Upper lobe of right lung (tissue), 1 donor: ENCODE results near the gene GAD1. TPM values are rescaled to one million over a fixed set of nuclear protein-coding genes. Genes with fewer than 3 reads are reported as not detected.

Experiments used
- ATAC-seq: fragments of 200-7000 bp; cut with Tn5 transposase; one replicate; pipeline ENCODE4 v1.9.1; 2020; ENCODE audit warnings: mild to moderate bottlenecking, moderate library complexity
- DNase-seq: peaks from one replicate; pipeline ENCODE4 v3.0.0-alpha.2; 2020
- H3K27ac ChIP-seq: fragments of 200-600 bp; one replicate; pipeline ENCODE4 v1.8.0; 2022
- H3K27me3 ChIP-seq: fragments of 200-600 bp; one replicate; pipeline ENCODE4 v1.8.0; 2022; ENCODE audit warnings: mild to moderate bottlenecking
- H3K36me3 ChIP-seq: fragments of 200-600 bp; one replicate; pipeline ENCODE4 v1.8.0; 2022
- H3K4me1 ChIP-seq: fragments of 200-600 bp; one replicate; pipeline ENCODE4 v1.8.0; 2022
- H3K4me3 ChIP-seq: fragments of 200-600 bp; one replicate; pipeline ENCODE4 v1.8.0; 2022; ENCODE audit warnings: mild to moderate bottlenecking
- H3K9me3 ChIP-seq: fragments of 200-600 bp; one replicate; pipeline ENCODE4 v1.8.0; 2022
- intact Hi-C: fragments of 100-400 bp; cut with DNase I; formaldehyde crosslinking; loops from one replicate; pipeline ENCODE4 v1.11.0; 2022
- total RNA-seq: library from RNA; stranded (reverse); fragmentation: NEBNext Ultra II Directional; extraction: Animal tissue kit (Norgen Biotek cat#: 25700); gene quantifications from one replicate; pipeline ENCODE4 v1.2.1, GENCODE V29; 2021
- TF ChIP-seq, protein P1 (sequence below): fragments of 200-600 bp; IDR thresholded peaks from one replicate; pipeline ENCODE4 v1.8.0; 2022; ENCODE audit warnings: antibody characterized with exemption
- donor health status: DM: no; HTN: yes; CAD: no; lungs with severe emphysema.

Gene GAD1
- total RNA-seq, 1 donor from 2014 or later = not detected

DNA sequence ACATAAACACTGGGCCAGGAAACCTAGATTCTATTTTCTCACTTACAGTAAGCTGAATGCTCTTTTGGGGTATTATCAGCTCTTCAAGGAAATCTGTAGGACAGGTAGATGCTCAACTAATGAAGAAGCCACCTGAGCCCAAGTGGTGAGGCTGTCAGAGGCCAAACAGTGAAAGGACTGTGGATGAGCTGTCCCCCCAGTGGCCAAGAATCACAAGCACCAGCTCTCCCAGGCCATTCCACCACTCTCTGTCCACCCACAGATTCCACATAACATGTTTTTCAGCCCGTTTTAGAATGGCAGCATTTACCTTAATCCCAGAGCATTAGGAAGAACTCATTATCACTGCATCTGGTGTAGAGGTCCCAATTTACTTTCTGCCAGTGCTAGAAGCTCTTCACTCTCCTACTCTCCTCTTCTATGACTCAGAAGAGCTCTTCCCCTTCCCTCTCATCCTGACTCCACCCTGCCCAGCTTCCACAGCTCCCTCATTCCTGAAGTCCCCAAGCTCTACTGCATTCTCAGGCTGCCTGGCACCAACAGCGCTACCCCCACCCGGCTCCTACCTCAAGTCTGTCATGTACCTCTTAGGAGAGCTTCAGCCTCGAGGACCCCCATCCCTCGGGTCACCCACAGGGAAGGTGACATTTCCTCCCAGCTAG is 68.6 kb downstream of the GAD1 start:
- DNase-seq (no peak), ATAC-seq (peak; percentile 22)
- Histone ChIP-seq H3K4me3 (no peak overlapping the region), H3K36me3 (no peaks in the 10 kb centered on the region), H3K9me3 (no peaks in the 10 kb centered on the region), H3K4me1 (no peaks in the 10 kb centered on the region), H3K27ac (no peak overlapping the region), H3K27me3 (no peaks in the 10 kb centered on the region)
- TF ChIP-seq, protein P1, sequence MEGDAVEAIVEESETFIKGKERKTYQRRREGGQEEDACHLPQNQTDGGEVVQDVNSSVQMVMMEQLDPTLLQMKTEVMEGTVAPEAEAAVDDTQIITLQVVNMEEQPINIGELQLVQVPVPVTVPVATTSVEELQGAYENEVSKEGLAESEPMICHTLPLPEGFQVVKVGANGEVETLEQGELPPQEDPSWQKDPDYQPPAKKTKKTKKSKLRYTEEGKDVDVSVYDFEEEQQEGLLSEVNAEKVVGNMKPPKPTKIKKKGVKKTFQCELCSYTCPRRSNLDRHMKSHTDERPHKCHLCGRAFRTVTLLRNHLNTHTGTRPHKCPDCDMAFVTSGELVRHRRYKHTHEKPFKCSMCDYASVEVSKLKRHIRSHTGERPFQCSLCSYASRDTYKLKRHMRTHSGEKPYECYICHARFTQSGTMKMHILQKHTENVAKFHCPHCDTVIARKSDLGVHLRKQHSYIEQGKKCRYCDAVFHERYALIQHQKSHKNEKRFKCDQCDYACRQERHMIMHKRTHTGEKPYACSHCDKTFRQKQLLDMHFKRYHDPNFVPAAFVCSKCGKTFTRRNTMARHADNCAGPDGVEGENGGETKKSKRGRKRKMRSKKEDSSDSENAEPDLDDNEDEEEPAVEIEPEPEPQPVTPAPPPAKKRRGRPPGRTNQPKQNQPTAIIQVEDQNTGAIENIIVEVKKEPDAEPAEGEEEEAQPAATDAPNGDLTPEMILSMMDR = no peak
- intact Hi-C loops = no loop called here

DNA sequence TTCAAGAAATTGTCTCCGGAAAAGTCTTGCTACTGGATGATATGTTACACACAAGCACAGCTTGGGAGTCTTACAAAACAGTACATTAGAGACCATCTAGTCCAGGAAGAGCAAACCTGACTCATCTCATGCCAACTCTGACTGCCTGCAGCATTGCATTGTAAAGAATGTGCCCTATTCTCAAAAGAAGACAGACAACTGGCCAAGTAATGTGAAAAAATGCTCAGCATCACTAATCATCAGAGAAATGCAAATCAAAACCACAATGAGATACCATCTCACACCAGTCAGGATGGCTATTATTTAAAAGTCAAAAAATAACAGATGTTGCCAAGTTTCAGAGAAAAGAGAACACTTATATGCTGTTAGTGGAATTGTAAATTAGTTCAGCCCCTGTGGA is 69.7 kb downstream of the GAD1 start:
- Histone ChIP-seq H3K4me3 (no peak overlapping the region), H3K9me3 (no peaks in the 10 kb centered on the region), H3K36me3 (no peaks in the 10 kb centered on the region), H3K4me1 (no peaks in the 10 kb centered on the region), H3K27ac (no peak overlapping the region), H3K27me3 (no peaks in the 10 kb centered on the region)
- intact Hi-C loops = no loop called here
- TF ChIP-seq, protein P1 = no peak
- ATAC-seq = no peak
- no peak for DNase-seq

DNA sequence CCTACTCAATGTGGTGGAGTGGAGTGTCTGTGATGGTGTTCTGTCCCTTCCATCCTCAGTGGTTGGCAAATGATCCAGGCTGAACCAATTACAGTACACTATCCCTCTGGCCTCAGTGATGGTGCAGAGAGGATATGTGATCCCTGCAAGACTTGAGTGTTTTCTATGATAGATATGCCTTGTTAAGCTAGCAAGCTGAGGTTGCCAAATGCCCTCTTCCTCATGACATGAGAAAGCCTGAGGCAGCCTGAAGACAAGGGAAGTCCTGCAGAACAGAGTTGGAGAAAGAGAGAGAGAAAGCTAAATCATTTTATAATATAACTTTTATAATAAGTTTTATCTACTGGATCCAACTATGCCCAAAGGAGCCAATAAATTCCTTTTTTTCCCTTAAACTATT is 70.8 kb downstream of the GAD1 start:
- no peak for DNase-seq
- Histone ChIP-seq H3K9me3 (no peaks in the 10 kb centered on the region), H3K27ac (no peak overlapping the region), H3K36me3 (no peaks in the 10 kb centered on the region), H3K4me3 (no peak overlapping the region), H3K4me1 (no peaks in the 10 kb centered on the region), H3K27me3 (no peaks in the 10 kb centered on the region)
- intact Hi-C loops = no loop called here
- no peak for ATAC-seq
- TF ChIP-seq, protein P1 = no peak

DNA sequence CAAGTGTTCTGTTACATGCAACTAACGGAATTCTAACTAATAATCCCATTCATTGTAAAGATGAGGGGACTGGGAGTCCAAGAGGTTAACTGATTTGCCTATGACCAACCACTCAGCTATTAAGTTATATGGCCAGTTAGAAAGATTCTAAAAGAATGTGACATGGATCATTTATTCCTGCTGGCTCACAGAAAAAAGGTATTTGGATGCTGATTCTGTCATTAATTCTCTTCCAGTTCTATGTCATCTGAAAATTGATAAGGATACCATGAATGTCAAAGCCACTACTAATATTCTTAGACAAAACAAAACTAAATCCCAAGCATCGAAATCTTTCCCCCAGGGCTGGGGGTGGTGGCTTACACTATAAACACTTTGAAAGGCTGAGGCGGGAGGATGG is 71.2 kb downstream of the GAD1 start:
- Histone ChIP-seq H3K36me3 (no peaks in the 10 kb centered on the region), H3K9me3 (no peaks in the 10 kb centered on the region), H3K27me3 (no peaks in the 10 kb centered on the region), H3K4me1 (no peaks in the 10 kb centered on the region), H3K4me3 (no peak overlapping the region), H3K27ac (no peak overlapping the region)
- ATAC-seq = no peak
- intact Hi-C loops = no loop called here
- DNase-seq = no peak
- TF ChIP-seq, protein P1 = no peak

DNA sequence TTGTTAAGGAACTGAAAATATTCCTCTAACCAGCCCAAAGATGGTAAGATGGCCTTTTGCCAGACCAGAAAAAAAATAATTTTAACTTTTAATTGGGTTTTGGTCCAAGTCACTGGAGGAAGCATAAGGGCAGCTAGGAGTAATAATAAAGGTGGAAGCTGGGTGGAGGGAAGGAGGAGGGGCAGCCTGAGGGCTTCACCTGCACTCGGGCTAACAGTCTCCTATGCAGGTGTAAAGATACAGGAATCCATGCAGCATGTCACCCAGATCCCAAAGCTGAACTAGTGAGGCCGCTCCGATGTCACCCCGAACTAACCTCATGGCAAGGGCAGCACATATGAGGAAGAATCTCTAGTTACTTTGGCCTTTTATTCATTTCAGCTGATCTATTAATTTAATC is 75.2 kb downstream of the GAD1 start:
- DNase-seq = no peak
- H3K9me3 ChIP-seq = no peaks in the 10 kb centered on the region
- no peaks in the 10 kb centered on the region for H3K36me3 ChIP-seq
- intact Hi-C loops = no loop called here
- H3K27ac ChIP-seq = no peak overlapping the region
- ATAC-seq = no peak
- TF ChIP-seq, protein P1 = no peak
- no peak overlapping the region for H3K4me3 ChIP-seq
- no peaks in the 10 kb centered on the region for H3K4me1 ChIP-seq
- no peaks in the 10 kb centered on the region for H3K27me3 ChIP-seq

DNA sequence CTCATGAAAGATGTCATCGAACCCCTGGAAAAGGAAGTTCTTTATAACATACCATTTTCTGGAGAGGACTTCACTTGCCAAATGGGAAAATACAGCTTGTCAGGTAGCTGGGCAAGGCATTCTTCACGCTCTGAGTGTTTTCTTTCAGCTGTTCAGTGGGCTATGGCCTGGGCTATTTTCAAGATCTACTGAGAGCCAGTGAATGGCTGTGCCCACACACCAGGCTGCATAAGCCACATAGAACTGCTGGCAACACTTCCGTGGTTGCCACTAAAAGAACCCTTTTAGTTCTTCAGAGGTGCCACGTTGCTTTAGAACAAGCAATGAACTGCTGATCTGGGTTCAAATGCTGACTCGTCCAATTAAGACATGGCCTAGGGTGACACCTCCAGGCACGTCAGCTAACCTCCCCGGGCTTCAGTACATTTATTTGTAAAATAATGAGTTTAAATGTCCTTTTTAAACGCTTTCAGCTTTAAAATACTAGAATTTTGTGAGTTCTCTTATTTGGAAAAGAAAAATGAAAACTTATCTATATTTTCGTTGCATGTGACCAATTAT is 75.8 kb downstream of the GAD1 start:
- DNase-seq = no peak
- Histone ChIP-seq H3K9me3 (no peaks in the 10 kb centered on the region), H3K4me3 (no peak overlapping the region), H3K27me3 (no peaks in the 10 kb centered on the region), H3K27ac (no peak overlapping the region), H3K4me1 (no peaks in the 10 kb centered on the region), H3K36me3 (no peaks in the 10 kb centered on the region)
- no peak for ATAC-seq
- TF ChIP-seq, protein P1 = no peak
- intact Hi-C loops = no loop called here
